IMR-90 (cell line): ENCODE measurements around the gene DSCAM. TPM values are rescaled to one million over a fixed set of nuclear protein-coding genes. Genes with fewer than 3 reads are reported as not detected.

Experiments
- ATAC-seq: fragments of 200-7000 bp; cut with Tn5 transposase; 2 replicates; pipeline ENCODE4 v1.9.1; 2020; ENCODE audit warnings: low read depth, mild to moderate bottlenecking, moderate library complexity
- BruUV-seq: library from RNA; stranded (reverse); fragments of 400-500 nt; replicated peaks from 2 replicates; lab custom pipeline; 2021; lab: Mats Ljungman, UMichigan
- CTCF ChIA-PET: fragments of 300-600 bp; formaldehyde crosslinking; extraction: SDS; loops from one replicate; lab custom pipeline; 2021; ENCODE audit warnings: antibody characterized with exemption; lab: Yijun Ruan, JAX
- POLR2A ChIA-PET: fragments of 300-600 bp; sonication (Branson Sonifier 250); formaldehyde crosslinking; loops from one replicate; lab custom pipeline; 2022; ENCODE audit warnings: antibody characterized with exemption; ENCODE audit not compliant: unreplicated experiment; lab: Charles Lee
- DNase-seq: peaks from one replicate; pipeline ENCODE4 v3.0.0; 2013
- H2AFZ ChIP-seq: replicated peaks from 2 replicates; pipeline ENCODE3; 2013; ENCODE audit warnings: low read length, mild to moderate bottlenecking; ENCODE audit not compliant: poor library complexity
- H2AK5ac ChIP-seq: 2 replicates; pipeline ENCODE4 v1.6.1; 2013; ENCODE audit warnings: low read depth, low read length, inconsistent platforms
- H2AK9ac ChIP-seq: replicated peaks from 2 replicates; pipeline ENCODE3; 2013; ENCODE audit warnings: mild to moderate bottlenecking, low read depth, low read length, moderate library complexity; ENCODE audit not compliant: poor library complexity
- H2BK120ac ChIP-seq: 2 replicates; pipeline ENCODE4 v1.6.1; 2013; ENCODE audit warnings: low read depth, low read length, inconsistent platforms
- H2BK15ac ChIP-seq: 3 replicates; pipeline ENCODE4 v1.6.1; 2013; ENCODE audit warnings: low read depth, low read length, inconsistent platforms
- H2BK20ac ChIP-seq: 2 replicates; pipeline ENCODE4 v1.6.1; 2013; ENCODE audit warnings: low read depth, mild to moderate bottlenecking, inconsistent platforms, low read length, moderate library complexity
- H2BK5ac ChIP-seq: 2 replicates; pipeline ENCODE4 v1.6.1; 2013; ENCODE audit warnings: mild to moderate bottlenecking, low read depth, low read length, inconsistent platforms; ENCODE audit not compliant: poor library complexity, severe bottlenecking
- H3K14ac ChIP-seq: replicated peaks from 2 replicates; pipeline ENCODE4 v1.6.1; 2013; ENCODE audit warnings: low read depth, low read length, inconsistent platforms
- H3K18ac ChIP-seq: 2 replicates; pipeline ENCODE4 v1.6.1; 2013; ENCODE audit warnings: low read depth, low read length, control low read depth
- H3K23ac ChIP-seq: 2 replicates; pipeline ENCODE4 v1.6.1; 2013; ENCODE audit warnings: low read depth, low read length, inconsistent platforms
- H3K27ac ChIP-seq: 2 replicates; pipeline ENCODE4 v1.5.1; 2013; ENCODE audit warnings: mild to moderate bottlenecking, control low read depth, low read length; ENCODE audit not compliant: insufficient read depth
- H3K27me3 ChIP-seq: 2 replicates; pipeline ENCODE4 v1.6.1; 2013; ENCODE audit warnings: low read length; ENCODE audit not compliant: control insufficient read depth, insufficient read depth
- H3K36me3 ChIP-seq: 2 replicates; pipeline ENCODE4 v1.6.1; 2013; ENCODE audit warnings: low read length, mixed read lengths; ENCODE audit not compliant: control insufficient read depth, insufficient read depth
- H3K4ac ChIP-seq: 2 replicates; pipeline ENCODE4 v1.6.1; 2013; ENCODE audit warnings: low read depth, low read length, inconsistent platforms
- H3K4me1 ChIP-seq: 2 replicates; pipeline ENCODE4 v1.6.1; 2013; ENCODE audit warnings: low read length, mixed read lengths; ENCODE audit not compliant: control insufficient read depth, insufficient read depth
- H3K4me2 ChIP-seq: 2 replicates; pipeline ENCODE4 v1.6.1; 2013; ENCODE audit warnings: low read depth, mild to moderate bottlenecking, control low read depth, low read length, moderate library complexity
- H3K4me3 ChIP-seq: 2 replicates; pipeline ENCODE4 v1.5.1; 2013; ENCODE audit warnings: low read depth, mild to moderate bottlenecking, control low read depth, low read length, moderate library complexity; ENCODE audit not compliant: insufficient read depth
- H3K56ac ChIP-seq: 2 replicates; pipeline ENCODE4 v1.6.1; 2013; ENCODE audit warnings: low read length, inconsistent platforms; ENCODE audit not compliant: insufficient read depth; ENCODE audit errors: extremely low read depth
- H3K79me1 ChIP-seq, 2 experiments: 2 replicates each; pipeline ENCODE4 v1.6.1; 2013; ENCODE audit warnings: low read length in 2 of 2, inconsistent platforms in 1 of 2, low read depth in 1 of 2
- H3K9ac ChIP-seq: 2 replicates; pipeline ENCODE4 v1.6.1; 2013; ENCODE audit warnings: low read depth, low read length, control low read depth
- H3K9me1 ChIP-seq: 2 replicates; pipeline ENCODE4 v1.6.1; 2013; ENCODE audit warnings: low read length, inconsistent platforms; ENCODE audit not compliant: insufficient read depth
- H3K9me3 ChIP-seq: 2 replicates; pipeline ENCODE4 v1.6.1; 2013; ENCODE audit warnings: low read length; ENCODE audit not compliant: control insufficient read depth, insufficient read depth
- H4K20me1 ChIP-seq: 2 replicates; pipeline ENCODE4 v1.6.1; 2013; ENCODE audit warnings: low read length, inconsistent platforms; ENCODE audit not compliant: insufficient read depth
- H4K5ac ChIP-seq: 2 replicates; pipeline ENCODE4 v1.6.1; 2013; ENCODE audit warnings: mild to moderate bottlenecking, low read depth, low read length, control low read depth
- H4K8ac ChIP-seq, 2 experiments: 2 replicates each; pipeline ENCODE4 v1.6.1; 2013; ENCODE audit warnings: low read depth in 2 of 2, low read length in 2 of 2, control low read depth in 1 of 2, inconsistent platforms in 1 of 2
- H4K91ac ChIP-seq: 2 replicates; pipeline ENCODE4 v1.6.1; 2013; ENCODE audit warnings: low read depth, low read length, inconsistent platforms; ENCODE audit not compliant: insufficient read depth
- BHLHE40 ChIP-seq: fragments of 150-350 bp; IDR thresholded peaks from 2 replicates; pipeline ENCODE4 v1.6.1; 2016; ENCODE audit warnings: mild to moderate bottlenecking, low read depth, low read length
- CEBPB ChIP-seq: IDR thresholded peaks from 2 replicates; pipeline ENCODE4 v1.6.1; 2012; ENCODE audit warnings: low read depth, low read length, improper control_type of control experiment
- CHD1 ChIP-seq: IDR thresholded peaks from 2 replicates; pipeline ENCODE4 v1.6.1; 2012; ENCODE audit warnings: low read depth, low read length, improper control_type of control experiment
- ELK1 ChIP-seq: fragments of 150-350 bp; IDR thresholded peaks from 2 replicates; pipeline ENCODE4 v1.6.1; 2016; ENCODE audit warnings: low read depth, mild to moderate bottlenecking, low read length, moderate library complexity, borderline replicate concordance
- FOS ChIP-seq: fragments of 150-350 bp; IDR thresholded peaks from 2 replicates; pipeline ENCODE4 v1.6.1; 2016; ENCODE audit warnings: low read depth, low read length
- MAFK ChIP-seq: IDR thresholded peaks from 2 replicates; pipeline ENCODE4 v1.6.1; 2012; ENCODE audit warnings: low read depth, low read length, improper control_type of control experiment
- MAZ ChIP-seq: IDR thresholded peaks from 2 replicates; pipeline ENCODE4 v1.6.1; 2012; ENCODE audit warnings: low read depth, mild to moderate bottlenecking, low read length, improper control_type of control experiment, moderate library complexity, borderline replicate concordance
- MXI1 ChIP-seq: IDR thresholded peaks from 2 replicates; pipeline ENCODE4 v1.6.1; 2012; ENCODE audit warnings: low read depth, mild to moderate bottlenecking, low read length, moderate library complexity, borderline replicate concordance
- NFE2L2 ChIP-seq: fragments of 150-350 bp; IDR thresholded peaks from 2 replicates; pipeline ENCODE4 v1.6.1; 2016; ENCODE audit warnings: low read depth, mild to moderate bottlenecking, low read length
- POLR2A ChIP-seq: IDR thresholded peaks from 2 replicates; pipeline ENCODE4 v1.6.1; 2012; ENCODE audit warnings: mild to moderate bottlenecking, low read depth, low read length
- RAD21 ChIP-seq: IDR thresholded peaks from 2 replicates; pipeline ENCODE4 v1.6.1; 2012; ENCODE audit warnings: low read length, improper control_type of control experiment
- RCOR1 ChIP-seq: IDR thresholded peaks from 2 replicates; pipeline ENCODE4 v1.6.1; 2012; ENCODE audit warnings: mild to moderate bottlenecking, low read length, improper control_type of control experiment; ENCODE audit not compliant: insufficient replicate concordance
- USF2 ChIP-seq: fragments of 150-350 bp; IDR thresholded peaks from 2 replicates; pipeline ENCODE4 v1.6.1; 2017; ENCODE audit warnings: mild to moderate bottlenecking, antibody characterized with exemption, low read length, low read depth
- WGBS, 2 experiments: methylation state at CpG; one replicate each; pipeline versions ENCODE4 v1.1.5 to v1.1.7; 2013; ENCODE audit warnings: missing lambda C conversion rate in 2 of 2; ENCODE audit not compliant: insufficient read length in 1 of 2; ENCODE audit errors: extremely low coverage in 2 of 2; 5-methylcytosine and 5-hydroxymethylcytosine counted together
- dilution Hi-C: fragments of 300-500 bp; cut with HindIII; formaldehyde crosslinking; loops from one replicate; pipeline ENCODE4 v1.14.3; 2018; ENCODE audit warnings: low sequenced_read_pairs; ENCODE audit not compliant: unreplicated experiment
- in situ Hi-C: fragments of 300-500 bp; cut with MboI; formaldehyde crosslinking; loops from 3 replicates; pipeline ENCODE4 v1.14.3; 2019; ENCODE audit warnings: low sequenced_read_pairs, inconsistent platforms, mixed read lengths
- intact Hi-C: fragments of 100-400 bp; cut with micrococcal nuclease; formaldehyde crosslinking; loops from 2 replicates; pipeline ENCODE4 v1.10.0; 2022
- polyA plus RNA-seq, 3 experiments: library from polyadenylated mRNA; depleted of rRNA; stranded (reverse); fragments of >200 nt; gene quantifications; 2 replicates each; pipeline ENCODE4 v1.2.3, GENCODE V29; 2012; ENCODE audit warnings: low replicate concordance in 1 of 3
- total RNA-seq: library from RNA; depleted of rRNA; stranded (reverse); fragments of >200 nt; gene quantifications from 2 replicates; pipeline ENCODE4 v1.2.3, GENCODE V29; 2012
- TF ChIP-seq, protein P1 (sequence below): conservative IDR thresholded peaks from 2 replicates; pipeline ENCODE4 v1.5.1; 2012; ENCODE audit warnings: mild to moderate bottlenecking, low read depth, low read length, improper control_type of control experiment

DSCAM gene
- total and polyA plus RNA-seq, 2 of the 4 experiments (the other 2 are of a cell fraction): under 0.01 to 0.02 TPM

- Histone ChIP-seq H3K9me1 (no peaks in the 10 kb centered on the region), H2AK5ac (no peak overlapping the region), H2AK9ac (no peak overlapping the region), H3K27me3 (no peaks in the 10 kb centered on the region), H2AFZ (no peak overlapping the region), H3K23ac (no peak overlapping the region), H3K14ac (no peak overlapping the region), H3K4me3 (no peak overlapping the region), H3K4me2 (no peak overlapping the region), H3K9ac (no peak overlapping the region), H2BK5ac (no peak overlapping the region), H2BK15ac (no peak overlapping the region), H3K79me1 (no peaks in the 10 kb centered on the region), H3K4me1 (no peaks in the 10 kb centered on the region), H2BK120ac (no peak overlapping the region), H3K36me3 (no peaks in the 10 kb centered on the region), H4K20me1 (no peaks in the 10 kb centered on the region), H3K18ac (no peak overlapping the region), H3K9me3 (peaks cover 23% of the 10 kb centered on the region), H2BK20ac (no peak overlapping the region), H3K4ac (no peak overlapping the region), H4K8ac (no peak overlapping the region), H3K27ac (no peak overlapping the region), H3K56ac (no peak overlapping the region), H4K5ac (no peak overlapping the region), H4K91ac (no peak overlapping the region)
- in situ Hi-C loops: no loop called here
- no peak for ATAC-seq
- CTCF ChIA-PET: no interaction called here
- dilution Hi-C loops: no loop called here
- DNase-seq: no peak
- intact Hi-C loops: no loop called here
- 14% methylated on average over 1 of the region's 6 CpGs; no CpG with 5 or more reads in 1 of the 2 experiments for WGBS, 2 experiments
- POLR2A ChIA-PET: no interaction called here
- BruUV-seq: no TSS peak
- TF ChIP-seq MAZ: no peak
- TF ChIP-seq NFE2L2: no peak
- no peak for TF ChIP-seq FOS
- no peak for TF ChIP-seq CHD1
- TF ChIP-seq CEBPB: no peak
- TF ChIP-seq BHLHE40: no peak
- no peak for TF ChIP-seq ELK1
- TF ChIP-seq RAD21: no peak
- TF ChIP-seq, protein P1, sequence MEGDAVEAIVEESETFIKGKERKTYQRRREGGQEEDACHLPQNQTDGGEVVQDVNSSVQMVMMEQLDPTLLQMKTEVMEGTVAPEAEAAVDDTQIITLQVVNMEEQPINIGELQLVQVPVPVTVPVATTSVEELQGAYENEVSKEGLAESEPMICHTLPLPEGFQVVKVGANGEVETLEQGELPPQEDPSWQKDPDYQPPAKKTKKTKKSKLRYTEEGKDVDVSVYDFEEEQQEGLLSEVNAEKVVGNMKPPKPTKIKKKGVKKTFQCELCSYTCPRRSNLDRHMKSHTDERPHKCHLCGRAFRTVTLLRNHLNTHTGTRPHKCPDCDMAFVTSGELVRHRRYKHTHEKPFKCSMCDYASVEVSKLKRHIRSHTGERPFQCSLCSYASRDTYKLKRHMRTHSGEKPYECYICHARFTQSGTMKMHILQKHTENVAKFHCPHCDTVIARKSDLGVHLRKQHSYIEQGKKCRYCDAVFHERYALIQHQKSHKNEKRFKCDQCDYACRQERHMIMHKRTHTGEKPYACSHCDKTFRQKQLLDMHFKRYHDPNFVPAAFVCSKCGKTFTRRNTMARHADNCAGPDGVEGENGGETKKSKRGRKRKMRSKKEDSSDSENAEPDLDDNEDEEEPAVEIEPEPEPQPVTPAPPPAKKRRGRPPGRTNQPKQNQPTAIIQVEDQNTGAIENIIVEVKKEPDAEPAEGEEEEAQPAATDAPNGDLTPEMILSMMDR: no peak
- TF ChIP-seq RCOR1: no peak
- TF ChIP-seq USF2: no peak
- no peak for TF ChIP-seq MXI1
- no peak for TF ChIP-seq MAFK
- TF ChIP-seq POLR2A: no peak
Observed at GRCh38 chr21:40833184-40833583, 13.8 kb downstream of the DSCAM start.
